CD4-positive, alpha-beta T cell treated with Interleukin-10 for 1 hour (primary cell): ENCODE results near the gene ST6GALNAC3.
"Not testable (repeated sequence)": the region's sequence is repeated elsewhere in the genome, so short reads cannot be mapped to it uniquely, and the experiment has no call there.

Experiments
- DNase-seq: peaks from one replicate; pipeline ENCODE4 v3.0.0-alpha.2; 2020

The ST6GALNAC3 gene

DNA sequence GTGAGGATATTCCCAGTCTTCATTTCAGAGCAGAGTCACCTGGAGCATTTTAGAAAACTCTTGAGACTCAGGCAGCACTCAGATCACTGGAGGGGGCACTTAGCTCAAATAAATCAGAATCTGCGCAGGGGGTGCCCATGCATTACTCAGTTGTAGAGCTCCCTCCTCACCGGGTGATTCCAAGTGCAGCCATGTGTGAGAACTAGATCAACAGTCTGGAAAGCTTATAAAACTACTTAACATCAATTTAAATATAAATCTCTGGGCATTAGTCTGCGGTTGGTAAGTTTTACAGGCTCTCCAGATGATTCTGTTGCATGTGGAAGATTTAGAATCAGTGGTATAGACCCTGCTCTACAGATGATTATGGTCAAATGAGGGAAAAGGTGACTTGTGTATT, 128.6 kb downstream of the ST6GALNAC3 start:
- DNase-seq: no peak

DNA sequence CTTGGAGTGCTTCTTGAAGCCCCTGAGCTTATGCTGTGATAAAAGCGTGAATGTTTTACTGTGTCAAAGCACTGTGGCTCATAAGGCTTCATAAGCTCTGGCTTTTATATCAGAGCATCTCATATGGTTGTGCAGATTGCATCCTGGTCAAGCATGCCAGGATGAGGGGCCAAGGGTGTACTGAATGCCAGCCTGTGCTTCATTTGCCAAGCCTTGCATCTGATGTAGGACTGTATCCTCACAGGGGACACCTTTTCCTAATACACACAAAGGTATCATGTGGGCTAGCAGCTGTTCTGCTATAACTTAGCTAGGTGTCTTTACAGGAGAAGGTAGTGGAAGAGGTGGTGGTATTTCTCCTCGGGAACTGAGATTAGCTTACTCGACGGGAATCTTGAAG, 134.7 kb downstream of the ST6GALNAC3 start:
- no peak for DNase-seq

DNA sequence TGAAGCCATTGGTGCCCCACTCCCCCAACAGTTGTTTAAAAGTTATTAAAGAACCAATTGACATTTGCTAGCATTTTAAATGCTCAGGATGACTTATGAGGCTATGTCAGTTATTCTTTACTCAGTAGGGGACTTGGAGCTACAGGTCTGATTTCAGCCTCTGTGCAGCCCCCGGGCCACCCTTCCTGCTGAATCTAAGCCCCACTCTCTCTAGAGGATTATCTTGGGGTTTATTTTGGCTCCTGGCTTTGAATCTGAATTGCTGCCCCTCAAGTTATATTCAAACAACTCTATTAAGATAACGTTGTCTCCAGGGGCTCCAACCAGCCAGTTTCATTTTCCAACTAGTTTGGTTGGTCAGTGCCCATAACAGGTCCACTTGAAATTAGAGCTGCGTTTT, 135.1 kb downstream of the ST6GALNAC3 start:
- no peak for DNase-seq

- DNase-seq: no peak
Measured at GRCh38 chr1:76210160-76210559, 135.6 kb downstream of the ST6GALNAC3 start.

DNA sequence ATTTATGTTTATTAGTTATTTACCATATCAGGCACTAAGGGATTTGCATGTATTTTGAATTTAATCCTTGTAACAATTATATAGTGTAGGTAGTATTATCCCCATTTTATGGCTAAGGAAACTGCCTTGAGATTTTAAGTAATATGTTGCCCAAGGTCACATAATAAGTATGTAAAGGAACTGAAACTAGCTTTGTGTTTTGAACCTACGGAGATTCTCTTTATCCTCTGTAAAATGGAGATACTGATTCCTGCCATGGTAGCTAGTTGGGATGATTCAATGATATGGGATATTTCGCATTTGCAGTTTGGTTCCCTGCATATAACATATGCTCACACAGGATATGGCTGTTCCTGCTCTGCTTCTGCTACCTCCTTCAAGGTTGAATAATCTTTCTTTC, 144.3 kb downstream of the ST6GALNAC3 start:
- DNase-seq: no peak

DNA sequence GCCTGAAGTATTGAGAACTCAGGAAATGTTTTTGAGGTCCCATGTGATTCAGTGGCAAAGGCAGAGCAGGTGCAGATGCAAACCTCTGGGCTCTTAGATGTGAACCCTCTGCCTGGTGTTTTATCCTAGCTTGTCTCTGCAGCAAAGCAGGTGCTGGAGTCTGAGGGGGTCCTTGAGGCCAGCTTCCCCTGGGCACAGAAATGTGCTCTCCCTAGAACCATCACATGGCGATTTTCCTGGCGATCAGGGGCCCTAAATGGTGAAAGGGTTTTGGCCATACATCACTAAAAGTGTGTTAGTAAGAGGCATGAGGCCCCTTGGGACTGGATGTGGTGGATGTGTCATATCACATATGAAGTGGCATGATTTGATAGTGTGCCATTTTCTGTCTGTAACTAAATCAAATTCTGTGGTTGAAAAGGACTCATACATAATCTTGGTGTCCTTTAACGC, 144.8 kb downstream of the ST6GALNAC3 start:
- no peak for DNase-seq

- no peak for DNase-seq
Measured at GRCh38 chr1:76224752-76225151, 150.2 kb downstream of the ST6GALNAC3 start.

DNA sequence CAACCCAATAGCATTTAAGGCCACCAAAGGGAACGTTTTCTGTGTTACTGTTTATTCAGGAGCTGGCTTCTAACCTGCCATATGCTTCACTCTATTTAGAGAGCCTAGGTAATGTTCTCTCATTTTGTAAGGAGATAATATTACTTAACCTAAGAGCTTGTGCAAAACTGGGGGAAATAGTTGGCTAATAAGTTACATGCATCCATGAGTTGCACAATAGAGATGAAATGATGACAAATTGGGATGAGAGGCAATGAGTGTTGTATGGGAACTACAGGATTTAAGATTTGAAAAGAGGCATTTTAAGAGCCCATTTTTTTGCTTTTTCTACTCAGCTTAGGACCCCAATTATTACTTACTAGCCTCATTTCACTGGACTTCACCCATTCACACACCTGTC, 151.0 kb downstream of the ST6GALNAC3 start:
- DNase-seq: no peak

- DNase-seq: no peak
Measured at GRCh38 chr1:76227621-76228020, 153.1 kb downstream of the ST6GALNAC3 start.

GRCh38 chr1:76229279-76230005, 154.9 kb downstream of the ST6GALNAC3 start:
- no peak for DNase-seq

- no peak for DNase-seq
Measured at GRCh38 chr1:76230842-76231281, 156.3 kb downstream of the ST6GALNAC3 start.

DNA sequence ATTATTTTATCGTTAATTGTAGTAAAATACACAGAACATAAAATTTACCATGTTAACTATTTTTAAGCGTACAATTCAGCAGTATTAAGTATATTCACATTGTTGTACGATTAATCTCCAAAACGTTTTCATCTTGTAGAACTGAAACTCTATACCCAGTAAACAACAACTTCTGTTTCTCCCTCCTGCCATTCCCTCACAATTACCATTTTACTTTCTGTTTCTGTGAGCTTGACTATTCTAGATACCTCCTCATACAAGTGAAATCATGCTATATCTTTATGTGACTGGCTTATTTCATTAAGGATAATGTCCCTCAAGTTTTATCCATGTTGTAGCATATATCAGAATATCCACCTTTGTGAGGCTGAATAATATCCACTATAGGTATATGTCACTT, 156.8 kb downstream of the ST6GALNAC3 start:
- no peak for DNase-seq

GRCh38 chr1:76232666-76233065, 158.1 kb downstream of the ST6GALNAC3 start:
- no peak for DNase-seq

- no peak for DNase-seq
Measured at GRCh38 chr1:76234061-76234460, 159.5 kb downstream of the ST6GALNAC3 start.

DNA sequence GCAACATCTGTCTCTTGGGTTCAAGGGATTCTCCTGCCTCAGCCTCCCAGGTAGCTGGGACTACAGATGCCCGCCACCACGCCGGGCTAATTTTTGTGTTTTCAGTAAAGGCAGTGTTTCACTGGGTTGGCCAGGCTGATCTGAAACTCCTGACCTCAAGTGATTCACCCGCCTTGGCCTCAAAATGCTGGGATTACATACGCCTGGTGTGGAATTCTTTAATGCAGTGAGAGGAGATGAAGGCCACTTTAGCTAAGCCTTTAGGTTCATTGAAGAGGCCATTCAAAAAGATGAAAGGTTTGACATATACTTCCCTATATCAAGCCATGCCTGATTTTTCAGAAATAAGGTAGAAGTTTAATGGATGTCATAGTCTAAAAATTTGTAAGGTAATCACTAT, 162.7 kb downstream of the ST6GALNAC3 start:
- DNase-seq: no peak

DNA sequence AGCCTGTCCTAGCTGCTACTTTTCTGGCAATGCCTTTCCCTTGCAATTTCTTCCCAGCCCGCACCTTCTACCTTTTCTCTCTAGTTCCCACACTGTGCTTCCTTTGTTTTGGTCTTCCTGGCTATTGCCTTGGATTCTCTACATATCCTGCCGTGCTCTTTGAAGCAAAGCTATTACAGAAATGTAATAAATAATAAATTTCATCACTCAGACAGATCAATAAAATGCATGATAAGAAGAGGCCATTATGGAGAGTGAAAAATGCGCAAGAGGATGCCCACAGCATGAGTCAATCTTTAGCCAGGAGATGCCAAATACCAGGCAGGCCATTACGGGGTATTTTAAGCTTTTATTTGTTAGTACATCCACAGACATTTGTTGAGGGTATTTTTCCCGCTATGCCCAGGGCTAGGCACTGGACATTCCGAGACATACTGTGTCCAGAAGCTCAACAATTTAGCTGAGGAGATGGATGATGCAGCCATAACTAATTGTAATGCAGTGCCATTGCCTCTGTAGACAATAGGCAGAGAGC, 163.6 kb downstream of the ST6GALNAC3 start:
- DNase-seq: no peak

DNA sequence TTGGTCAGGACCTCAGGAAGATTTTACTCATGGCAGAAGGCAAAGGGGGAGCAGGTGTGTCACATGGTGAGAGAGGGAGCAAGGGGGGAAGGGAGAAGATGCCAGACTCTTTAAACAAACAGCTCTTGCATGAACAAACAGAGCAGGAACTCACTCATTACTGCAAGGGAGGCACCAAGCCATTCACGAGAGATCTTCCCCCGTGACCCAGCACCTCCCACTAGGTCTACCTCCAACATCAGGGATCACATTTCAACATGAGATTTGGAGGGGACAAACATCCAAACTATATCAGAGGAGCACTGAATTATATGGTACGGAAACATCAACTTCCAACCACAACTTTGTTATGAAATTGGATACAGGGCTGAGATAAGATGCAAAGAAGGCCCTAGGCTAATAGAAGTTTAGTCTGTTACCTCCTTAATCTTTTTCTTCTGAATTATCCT, 164.9 kb downstream of the ST6GALNAC3 start:
- no peak for DNase-seq

- DNase-seq: no peak
Measured at GRCh38 chr1:76240316-76240715, 165.8 kb downstream of the ST6GALNAC3 start.

- DNase-seq: not testable (repeated sequence)
Measured at GRCh38 chr1:76242587-76242986, 168.0 kb downstream of the ST6GALNAC3 start.

DNA sequence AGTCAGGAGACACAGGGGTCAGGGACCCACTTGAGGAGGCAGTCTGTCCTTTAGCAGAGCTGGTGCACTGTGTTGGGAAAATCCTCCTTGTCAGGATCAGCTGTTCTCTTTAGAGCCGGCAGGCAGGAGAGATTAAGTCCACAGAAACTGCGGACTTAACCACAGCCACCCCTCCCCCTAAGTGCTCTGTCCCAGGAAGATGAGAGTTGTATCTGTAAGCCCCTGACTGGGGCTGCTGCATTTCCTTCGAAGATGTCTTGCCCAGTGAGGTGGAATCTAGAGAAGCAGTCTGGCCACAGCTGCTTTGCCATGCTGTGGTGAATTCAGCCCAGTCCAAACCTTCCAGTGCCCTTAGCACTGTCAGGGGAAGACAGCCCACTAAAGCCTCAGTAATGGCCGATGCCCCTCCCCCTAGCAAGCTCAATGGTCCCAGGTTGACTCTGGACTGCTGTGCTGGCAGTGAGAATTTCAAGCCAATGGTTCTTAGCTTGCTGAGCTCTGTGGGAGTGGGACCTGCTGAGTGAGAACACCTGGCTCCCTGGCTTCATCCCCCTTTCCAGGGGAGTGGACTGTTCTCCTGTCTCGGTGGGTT, 172.8 kb downstream of the ST6GALNAC3 start:
- DNase-seq: no peak

DNA sequence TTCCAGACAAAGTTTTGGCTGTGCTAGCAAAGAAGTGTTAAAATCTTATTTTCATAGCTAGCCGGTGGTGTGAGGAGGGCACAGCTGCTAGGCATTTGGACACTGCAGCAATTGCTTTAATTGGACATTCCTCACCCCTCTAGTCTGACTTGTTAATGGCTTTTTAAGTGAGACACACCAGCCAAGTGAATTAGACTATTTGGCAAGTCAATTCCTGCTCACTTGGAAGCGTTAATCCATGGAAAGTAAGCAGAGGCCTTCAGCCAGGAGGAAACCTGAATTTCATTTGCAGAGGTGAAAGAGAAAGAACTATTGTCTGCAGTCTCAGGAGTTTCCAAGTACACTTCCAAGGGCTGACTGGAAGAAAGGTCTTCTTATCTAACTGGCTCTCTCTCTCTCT, 175.7 kb downstream of the ST6GALNAC3 start:
- no peak for DNase-seq

DNA sequence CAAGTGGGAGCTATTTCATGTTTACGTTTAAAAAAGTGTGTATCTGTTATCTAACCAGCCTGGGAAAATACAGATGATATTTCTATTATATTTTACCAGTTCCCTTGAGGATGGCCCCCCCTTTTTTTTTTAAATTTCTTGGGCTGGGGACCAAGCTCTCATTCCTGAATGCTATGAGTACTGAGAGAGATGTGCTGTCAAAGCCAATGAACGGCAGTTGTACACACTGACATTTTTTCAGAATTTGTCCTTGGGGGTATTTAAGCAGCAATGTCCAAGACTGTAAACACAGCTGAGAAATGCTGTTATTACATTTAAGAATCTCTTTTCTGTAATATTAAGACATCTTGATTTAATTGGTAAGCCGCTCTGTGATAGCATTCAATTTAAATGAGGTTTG, 177.9 kb downstream of the ST6GALNAC3 start:
- DNase-seq: no peak

DNA sequence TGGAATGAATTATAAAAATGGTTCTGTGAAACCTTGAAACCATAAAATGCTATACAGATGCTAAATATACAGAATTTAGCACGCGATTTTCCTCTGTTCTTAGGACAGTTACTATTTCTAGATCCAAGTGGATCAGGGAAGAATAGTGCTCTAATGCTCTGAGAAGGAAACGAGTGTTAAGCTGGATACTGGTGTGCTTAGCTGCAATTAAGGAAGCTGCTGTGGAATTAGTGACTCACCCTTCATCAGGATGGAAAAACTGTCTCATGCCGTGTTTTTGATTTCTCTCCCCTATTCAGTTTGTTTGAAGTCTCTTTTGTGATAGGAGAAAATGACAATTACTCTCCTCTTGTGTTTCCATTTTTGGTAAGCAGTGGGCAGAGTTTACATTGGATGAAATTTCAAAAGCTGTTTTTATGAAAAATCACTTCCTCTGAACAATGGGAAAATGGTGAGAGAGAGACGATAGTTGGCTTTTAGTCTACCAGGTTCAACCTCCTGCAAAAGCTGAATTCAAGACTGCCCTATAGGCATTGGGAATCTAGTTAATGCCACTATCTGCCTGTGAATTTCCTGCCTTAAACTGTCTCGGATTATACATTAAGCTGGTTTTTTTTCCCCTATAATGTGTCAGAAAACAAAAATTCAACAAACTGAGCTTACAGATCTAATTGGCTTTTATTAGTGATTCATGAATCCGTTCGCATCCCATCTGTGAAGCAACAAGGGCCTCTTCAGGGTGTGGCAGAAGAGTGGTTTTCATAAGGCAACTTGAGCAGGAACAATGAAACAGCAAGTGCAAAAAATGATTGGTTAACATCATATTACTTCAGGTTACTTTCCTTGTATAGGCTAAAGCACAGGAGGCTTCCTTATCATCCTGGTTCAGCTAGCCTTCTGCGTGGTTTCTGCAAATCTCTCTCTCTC, 179.8 kb downstream of the ST6GALNAC3 start:
- no peak for DNase-seq
